Ishikawa (cell line): ENCODE results near the gene TRHDE.

Experiments used
- EP300 ChIP-seq: IDR thresholded peaks from 2 replicates; pipeline ENCODE4 v1.6.1; 2012; ENCODE audit warnings: borderline replicate concordance
- RAD21 ChIP-seq: IDR thresholded peaks from 2 replicates; pipeline ENCODE4 v1.6.1; 2012; ENCODE audit warnings: low read depth
- TF ChIP-seq, protein P1 (sequence below): IDR thresholded peaks from 2 replicates; pipeline ENCODE4 v1.6.1; 2012; ENCODE audit warnings: low read depth, mild to moderate bottlenecking

DNA sequence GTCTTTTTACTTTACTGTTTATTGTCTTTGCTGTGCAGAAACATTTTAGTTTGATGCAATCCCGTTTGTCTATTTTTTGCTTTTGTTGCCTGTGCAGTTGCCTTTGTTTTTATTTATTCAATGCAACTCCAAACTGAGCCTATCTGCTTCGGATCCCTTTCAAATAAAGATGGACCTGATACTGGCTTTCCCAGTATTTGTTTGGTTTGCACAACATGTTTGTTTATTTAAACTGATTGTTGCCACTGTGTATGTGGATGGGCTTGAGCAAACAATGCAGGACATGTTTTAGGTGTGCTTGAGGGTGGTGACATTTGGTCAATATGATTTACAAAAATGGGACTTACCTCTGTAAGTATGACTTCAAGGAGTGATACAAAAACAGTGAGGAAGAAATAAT lies 6.7 kb downstream of the TRHDE start:
- TF ChIP-seq RAD21 (no peak), EP300 (no peak)
- TF ChIP-seq, protein P1, sequence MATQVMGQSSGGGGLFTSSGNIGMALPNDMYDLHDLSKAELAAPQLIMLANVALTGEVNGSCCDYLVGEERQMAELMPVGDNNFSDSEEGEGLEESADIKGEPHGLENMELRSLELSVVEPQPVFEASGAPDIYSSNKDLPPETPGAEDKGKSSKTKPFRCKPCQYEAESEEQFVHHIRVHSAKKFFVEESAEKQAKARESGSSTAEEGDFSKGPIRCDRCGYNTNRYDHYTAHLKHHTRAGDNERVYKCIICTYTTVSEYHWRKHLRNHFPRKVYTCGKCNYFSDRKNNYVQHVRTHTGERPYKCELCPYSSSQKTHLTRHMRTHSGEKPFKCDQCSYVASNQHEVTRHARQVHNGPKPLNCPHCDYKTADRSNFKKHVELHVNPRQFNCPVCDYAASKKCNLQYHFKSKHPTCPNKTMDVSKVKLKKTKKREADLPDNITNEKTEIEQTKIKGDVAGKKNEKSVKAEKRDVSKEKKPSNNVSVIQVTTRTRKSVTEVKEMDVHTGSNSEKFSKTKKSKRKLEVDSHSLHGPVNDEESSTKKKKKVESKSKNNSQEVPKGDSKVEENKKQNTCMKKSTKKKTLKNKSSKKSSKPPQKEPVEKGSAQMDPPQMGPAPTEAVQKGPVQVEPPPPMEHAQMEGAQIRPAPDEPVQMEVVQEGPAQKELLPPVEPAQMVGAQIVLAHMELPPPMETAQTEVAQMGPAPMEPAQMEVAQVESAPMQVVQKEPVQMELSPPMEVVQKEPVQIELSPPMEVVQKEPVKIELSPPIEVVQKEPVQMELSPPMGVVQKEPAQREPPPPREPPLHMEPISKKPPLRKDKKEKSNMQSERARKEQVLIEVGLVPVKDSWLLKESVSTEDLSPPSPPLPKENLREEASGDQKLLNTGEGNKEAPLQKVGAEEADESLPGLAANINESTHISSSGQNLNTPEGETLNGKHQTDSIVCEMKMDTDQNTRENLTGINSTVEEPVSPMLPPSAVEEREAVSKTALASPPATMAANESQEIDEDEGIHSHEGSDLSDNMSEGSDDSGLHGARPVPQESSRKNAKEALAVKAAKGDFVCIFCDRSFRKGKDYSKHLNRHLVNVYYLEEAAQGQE: no peak
